ENCODE measurements around the gene TSFM. TPM values are rescaled to one million over a fixed set of nuclear protein-coding genes. Genes with fewer than 3 reads are reported as not detected.

TSFM gene
- total and polyA plus RNA-seq, 5 donors from 2014 or later = 22.8 to 50.4 (median 38.4) TPM

- ATAC-seq (ENCODE audit: low read depth in 2 of 2) (no peak), DNase-seq (no peak)
- Histone ChIP-seq H3K27me3 (ENCODE audit: control insufficient read depth, insufficient read depth, low read length) (no peaks in the 10 kb centered on the region), H3K4me1 (ENCODE audit: control insufficient read depth, insufficient read depth, low read length, poor library complexity, severe bottlenecking) (no peaks in the 10 kb centered on the region), H3K27ac (ENCODE audit: insufficient read depth, low read length, poor library complexity, severe bottlenecking) (no peak overlapping the region), H3K4me3 (ENCODE audit: low read depth, low read length) (no peak overlapping the region), H3K9me3 (ENCODE audit: control insufficient read depth in 2 of 2, low read length in 2 of 2) (no peaks in the 10 kb centered on the region), H3K36me3 (ENCODE audit: control insufficient read depth, insufficient read depth, low read length) (peaks cover 66% of the 10 kb centered on the region)
- H3K4me1 Mint-ChIP-seq = peaks cover 3 to 14% (median 4%) of the 10 kb centered on the region in 4 donors
- no peaks in the 10 kb centered on the region for H3K9me3 Mint-ChIP-seq
- peaks cover 45% of the 10 kb centered on the region for H3K36me3 Mint-ChIP-seq
- no peaks in the 10 kb centered on the region for H3K27me3 Mint-ChIP-seq
- H3K27ac Mint-ChIP-seq = no peak overlapping the region
- no peak overlapping the region for H3K4me3 Mint-ChIP-seq
Measured at GRCh38 chr12:57795354-57795753, 12.8 kb downstream of the TSFM start.

GRCh38 chr12:57796996-57797395 lies 14.4 kb downstream of the TSFM start:
- H3K27me3 Mint-ChIP-seq = no peaks in the 10 kb centered on the region
- ATAC-seq (ENCODE audit: low read depth in 2 of 2) = no peak
- Histone ChIP-seq H3K4me3 (ENCODE audit: low read depth, low read length) (no peak overlapping the region), H3K4me1 (ENCODE audit: control insufficient read depth, insufficient read depth, low read length, poor library complexity, severe bottlenecking) (no peaks in the 10 kb centered on the region), H3K27ac (ENCODE audit: insufficient read depth, low read length, poor library complexity, severe bottlenecking) (no peak overlapping the region), H3K27me3 (ENCODE audit: control insufficient read depth, insufficient read depth, low read length) (no peaks in the 10 kb centered on the region), H3K9me3 (ENCODE audit: control insufficient read depth in 2 of 2, low read length in 2 of 2) (no peaks in the 10 kb centered on the region), H3K36me3 (ENCODE audit: control insufficient read depth, insufficient read depth, low read length) (peaks cover 60% of the 10 kb centered on the region)
- peaks cover 39% of the 10 kb centered on the region for H3K36me3 Mint-ChIP-seq
- no peaks in the 10 kb centered on the region for H3K9me3 Mint-ChIP-seq
- DNase-seq = no peak
- H3K4me3 Mint-ChIP-seq = no peak overlapping the region
- peak overlapping the region in 1 of 3 donors; percentile 21 for H3K27ac Mint-ChIP-seq
- H3K4me1 Mint-ChIP-seq = peaks cover 0 to 9% (median 3%) of the 10 kb centered on the region in 4 donors

GRCh38 chr12:57797933-57798332 lies 15.3 kb downstream of the TSFM start:
- Mint-ChIP-seq H3K4me3 (no peak overlapping the region), H3K4me1 (peaks cover 0 to 9% (median 3%) of the 10 kb centered on the region in 4 donors), H3K36me3 (peaks cover 40% of the 10 kb centered on the region), H3K27me3 (no peaks in the 10 kb centered on the region), H3K27ac (no peak overlapping the region), H3K9me3 (no peaks in the 10 kb centered on the region)
- peaks cover 53% of the 10 kb centered on the region for H3K36me3 ChIP-seq (ENCODE audit: control insufficient read depth, insufficient read depth, low read length)
- no peak for ATAC-seq (ENCODE audit: low read depth in 2 of 2)
- no peak overlapping the region for H3K4me3 ChIP-seq (ENCODE audit: low read depth, low read length)
- no peaks in the 10 kb centered on the region for H3K4me1 ChIP-seq (ENCODE audit: control insufficient read depth, insufficient read depth, low read length, poor library complexity, severe bottlenecking)
- no peaks in the 10 kb centered on the region for H3K9me3 ChIP-seq (ENCODE audit: control insufficient read depth in 2 of 2, low read length in 2 of 2)
- no peaks in the 10 kb centered on the region for H3K27me3 ChIP-seq (ENCODE audit: control insufficient read depth, insufficient read depth, low read length)
- H3K27ac ChIP-seq (ENCODE audit: insufficient read depth, low read length, poor library complexity, severe bottlenecking) = no peak overlapping the region
- DNase-seq = no peak

DNA sequence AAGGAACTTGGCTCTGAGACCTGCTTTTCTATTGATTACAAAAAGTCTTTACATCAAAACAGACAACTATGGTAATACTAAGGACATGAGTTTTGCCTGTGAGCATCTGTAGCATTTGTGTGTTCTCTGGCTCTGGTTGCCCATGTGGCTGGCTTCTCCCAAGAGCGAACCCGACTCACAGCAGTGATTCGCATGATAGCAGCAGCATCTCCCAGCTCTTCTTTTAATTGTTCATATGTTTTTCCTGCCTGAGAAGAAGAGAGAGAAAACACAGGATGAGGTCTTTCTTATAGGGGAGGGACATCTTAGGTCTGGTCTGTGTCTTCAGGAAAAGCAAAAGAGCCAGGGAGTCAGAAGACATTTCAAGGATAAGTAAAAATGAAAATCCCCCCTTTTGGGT lies 18.4 kb downstream of the TSFM start:
- H3K4me3 Mint-ChIP-seq = no peak overlapping the region
- no peak for DNase-seq
- ATAC-seq (ENCODE audit: low read depth in 2 of 2) = no peak
- H3K27me3 Mint-ChIP-seq = no peaks in the 10 kb centered on the region
- H3K4me1 Mint-ChIP-seq = peaks cover 0 to 13% (median 0%) of the 10 kb centered on the region in 4 donors
- Histone ChIP-seq H3K4me1 (ENCODE audit: control insufficient read depth, insufficient read depth, low read length, poor library complexity, severe bottlenecking) (no peaks in the 10 kb centered on the region), H3K27ac (ENCODE audit: insufficient read depth, low read length, poor library complexity, severe bottlenecking) (no peak overlapping the region), H3K27me3 (ENCODE audit: control insufficient read depth, insufficient read depth, low read length) (no peaks in the 10 kb centered on the region), H3K36me3 (ENCODE audit: control insufficient read depth, insufficient read depth, low read length) (peaks cover 35% of the 10 kb centered on the region), H3K9me3 (ENCODE audit: control insufficient read depth in 2 of 2, low read length in 2 of 2) (no peaks in the 10 kb centered on the region), H3K4me3 (ENCODE audit: low read depth, low read length) (no peak overlapping the region)
- no peaks in the 10 kb centered on the region for H3K9me3 Mint-ChIP-seq
- peaks cover 29% of the 10 kb centered on the region for H3K36me3 Mint-ChIP-seq
- peak overlapping the region in 1 of 3 donors; percentile 10 for H3K27ac Mint-ChIP-seq

DNA sequence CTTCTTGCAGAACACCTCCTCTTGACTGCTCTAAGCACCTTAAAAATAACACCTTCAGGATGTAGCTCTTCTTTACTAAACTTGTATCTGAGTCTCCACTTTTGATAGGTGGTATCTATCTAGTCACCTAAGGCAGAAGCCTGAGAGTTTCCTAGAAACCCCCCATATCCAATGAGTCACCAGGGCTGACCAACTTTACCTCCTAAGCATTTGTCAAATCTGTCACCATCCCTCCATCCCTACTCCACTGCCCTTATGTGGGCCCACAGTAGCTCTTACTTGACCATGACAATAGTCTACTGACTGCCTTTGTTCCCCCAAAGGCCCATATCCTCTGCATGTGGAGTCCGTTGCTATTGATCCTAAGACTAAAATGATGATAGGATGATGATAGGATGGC lies 20.0 kb downstream of the TSFM start:
- DNase-seq (no peak), ATAC-seq (ENCODE audit: low read depth in 2 of 2) (no peak)
- H3K4me3 Mint-ChIP-seq = no peak overlapping the region
- peak overlapping the region in 1 of 3 donors; percentile 53 for H3K27ac Mint-ChIP-seq
- H3K27me3 Mint-ChIP-seq = no peaks in the 10 kb centered on the region
- no peaks in the 10 kb centered on the region for H3K9me3 Mint-ChIP-seq
- Histone ChIP-seq H3K4me3 (ENCODE audit: low read depth, low read length) (no peak overlapping the region), H3K4me1 (ENCODE audit: control insufficient read depth, insufficient read depth, low read length, poor library complexity, severe bottlenecking) (no peaks in the 10 kb centered on the region), H3K36me3 (ENCODE audit: control insufficient read depth, insufficient read depth, low read length) (peaks cover 22% of the 10 kb centered on the region), H3K27me3 (ENCODE audit: control insufficient read depth, insufficient read depth, low read length) (no peaks in the 10 kb centered on the region), H3K27ac (ENCODE audit: insufficient read depth, low read length, poor library complexity, severe bottlenecking) (no peak overlapping the region), H3K9me3 (ENCODE audit: control insufficient read depth in 2 of 2, low read length in 2 of 2) (no peaks in the 10 kb centered on the region)
- peaks cover 17% of the 10 kb centered on the region for H3K36me3 Mint-ChIP-seq
- H3K4me1 Mint-ChIP-seq = peaks cover 0 to 13% (median 0%) of the 10 kb centered on the region in 4 donors

DNA sequence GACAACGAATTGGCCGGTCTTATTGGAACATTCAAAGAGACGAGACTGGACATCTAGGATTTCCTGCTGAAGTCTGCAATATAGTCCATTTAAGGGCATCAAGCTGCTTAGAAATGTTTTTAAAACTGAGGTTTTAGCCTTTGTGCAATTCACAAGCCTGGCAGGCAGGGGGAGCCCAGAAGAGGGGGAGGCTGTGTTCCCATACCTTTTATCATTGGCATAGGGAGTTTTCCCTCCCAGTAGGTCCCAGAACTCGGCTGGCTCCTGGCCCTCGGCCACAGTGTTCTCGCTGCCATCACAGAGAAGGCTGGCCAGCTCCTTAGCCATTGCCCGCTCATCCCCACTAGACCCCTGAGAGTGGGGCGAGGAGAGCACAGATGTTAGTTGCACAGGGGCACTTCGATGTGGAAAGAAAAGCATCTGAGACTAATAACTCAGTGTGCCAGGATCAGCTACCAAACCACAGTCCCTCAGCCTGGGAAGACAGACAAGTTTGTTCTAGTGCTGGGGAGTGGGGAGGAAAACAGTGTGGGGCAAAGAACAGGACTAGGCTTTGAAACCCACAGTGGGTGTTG lies 20.8 kb downstream of the TSFM start:
- H3K9me3 Mint-ChIP-seq = no peaks in the 10 kb centered on the region
- peaks cover 26% of the 10 kb centered on the region for H3K36me3 ChIP-seq (ENCODE audit: control insufficient read depth, insufficient read depth, low read length)
- no peak overlapping the region for H3K4me3 Mint-ChIP-seq
- no peaks in the 10 kb centered on the region for H3K27me3 Mint-ChIP-seq
- peaks cover 17% of the 10 kb centered on the region for H3K36me3 Mint-ChIP-seq
- H3K9me3 ChIP-seq (ENCODE audit: control insufficient read depth in 2 of 2, low read length in 2 of 2) = no peaks in the 10 kb centered on the region
- H3K27ac Mint-ChIP-seq = no peak overlapping the region
- ATAC-seq (ENCODE audit: low read depth in 2 of 2) (no peak), DNase-seq (peak in 2 of 3 donors; percentile 21 to 37)
- H3K27ac ChIP-seq (ENCODE audit: insufficient read depth, low read length, poor library complexity, severe bottlenecking) = no peak overlapping the region
- no peaks in the 10 kb centered on the region for H3K4me1 ChIP-seq (ENCODE audit: control insufficient read depth, insufficient read depth, low read length, poor library complexity, severe bottlenecking)
- no peak overlapping the region for H3K4me3 ChIP-seq (ENCODE audit: low read depth, low read length)
- peaks cover 0 to 13% (median 0%) of the 10 kb centered on the region in 4 donors for H3K4me1 Mint-ChIP-seq
- no peaks in the 10 kb centered on the region for H3K27me3 ChIP-seq (ENCODE audit: control insufficient read depth, insufficient read depth, low read length)

GRCh38 chr12:57806677-57807076 lies 24.1 kb downstream of the TSFM start:
- ATAC-seq (ENCODE audit: low read depth in 2 of 2) (no peak), DNase-seq (no peak)
- Histone ChIP-seq H3K36me3 (ENCODE audit: control insufficient read depth, insufficient read depth, low read length) (peaks cover 20% of the 10 kb centered on the region), H3K27me3 (ENCODE audit: control insufficient read depth, insufficient read depth, low read length) (no peaks in the 10 kb centered on the region), H3K4me1 (ENCODE audit: control insufficient read depth, insufficient read depth, low read length, poor library complexity, severe bottlenecking) (no peaks in the 10 kb centered on the region), H3K4me3 (ENCODE audit: low read depth, low read length) (no peak overlapping the region), H3K27ac (ENCODE audit: insufficient read depth, low read length, poor library complexity, severe bottlenecking) (no peak overlapping the region), H3K9me3 (ENCODE audit: control insufficient read depth in 2 of 2, low read length in 2 of 2) (no peaks in the 10 kb centered on the region)
- H3K36me3 Mint-ChIP-seq = peaks cover 10% of the 10 kb centered on the region
- no peaks in the 10 kb centered on the region for H3K9me3 Mint-ChIP-seq
- H3K27ac Mint-ChIP-seq = no peak overlapping the region
- no peaks in the 10 kb centered on the region for H3K27me3 Mint-ChIP-seq
- H3K4me3 Mint-ChIP-seq = no peak overlapping the region
- peaks cover 0 to 4% (median under 1%) of the 10 kb centered on the region in 4 donors for H3K4me1 Mint-ChIP-seq

- H3K36me3 ChIP-seq (ENCODE audit: control insufficient read depth, insufficient read depth, low read length) = peaks cover 20% of the 10 kb centered on the region
- H3K9me3 ChIP-seq (ENCODE audit: control insufficient read depth in 2 of 2, low read length in 2 of 2) = no peaks in the 10 kb centered on the region
- no peak overlapping the region for H3K4me3 ChIP-seq (ENCODE audit: low read depth, low read length)
- ATAC-seq (ENCODE audit: low read depth in 2 of 2) (no peak), DNase-seq (no peak)
- no peak overlapping the region for H3K27ac ChIP-seq (ENCODE audit: insufficient read depth, low read length, poor library complexity, severe bottlenecking)
- H3K9me3 Mint-ChIP-seq = no peaks in the 10 kb centered on the region
- no peaks in the 10 kb centered on the region for H3K27me3 Mint-ChIP-seq
- no peaks in the 10 kb centered on the region for H3K27me3 ChIP-seq (ENCODE audit: control insufficient read depth, insufficient read depth, low read length)
- peak overlapping the region in 1 of 3 donors; percentile 2 for H3K27ac Mint-ChIP-seq
- no peak overlapping the region for H3K4me3 Mint-ChIP-seq
- no peaks in the 10 kb centered on the region for H3K4me1 ChIP-seq (ENCODE audit: control insufficient read depth, insufficient read depth, low read length, poor library complexity, severe bottlenecking)
- peaks cover 12% of the 10 kb centered on the region for H3K36me3 Mint-ChIP-seq
- H3K4me1 Mint-ChIP-seq = peaks cover 0 to 5% (median 2%) of the 10 kb centered on the region in 4 donors
Measured at GRCh38 chr12:57807285-57807684, 24.7 kb downstream of the TSFM start.
